NK-92 (cell line): Measurements from ENCODE around the gene PSAT1.

Source experiments
- DNase-seq: peaks from one replicate; lab custom pipeline; 2025; ENCODE audit not compliant: unreplicated experiment; lab: John Stamatoyannopoulos, UW

The PSAT1 gene

DNA sequence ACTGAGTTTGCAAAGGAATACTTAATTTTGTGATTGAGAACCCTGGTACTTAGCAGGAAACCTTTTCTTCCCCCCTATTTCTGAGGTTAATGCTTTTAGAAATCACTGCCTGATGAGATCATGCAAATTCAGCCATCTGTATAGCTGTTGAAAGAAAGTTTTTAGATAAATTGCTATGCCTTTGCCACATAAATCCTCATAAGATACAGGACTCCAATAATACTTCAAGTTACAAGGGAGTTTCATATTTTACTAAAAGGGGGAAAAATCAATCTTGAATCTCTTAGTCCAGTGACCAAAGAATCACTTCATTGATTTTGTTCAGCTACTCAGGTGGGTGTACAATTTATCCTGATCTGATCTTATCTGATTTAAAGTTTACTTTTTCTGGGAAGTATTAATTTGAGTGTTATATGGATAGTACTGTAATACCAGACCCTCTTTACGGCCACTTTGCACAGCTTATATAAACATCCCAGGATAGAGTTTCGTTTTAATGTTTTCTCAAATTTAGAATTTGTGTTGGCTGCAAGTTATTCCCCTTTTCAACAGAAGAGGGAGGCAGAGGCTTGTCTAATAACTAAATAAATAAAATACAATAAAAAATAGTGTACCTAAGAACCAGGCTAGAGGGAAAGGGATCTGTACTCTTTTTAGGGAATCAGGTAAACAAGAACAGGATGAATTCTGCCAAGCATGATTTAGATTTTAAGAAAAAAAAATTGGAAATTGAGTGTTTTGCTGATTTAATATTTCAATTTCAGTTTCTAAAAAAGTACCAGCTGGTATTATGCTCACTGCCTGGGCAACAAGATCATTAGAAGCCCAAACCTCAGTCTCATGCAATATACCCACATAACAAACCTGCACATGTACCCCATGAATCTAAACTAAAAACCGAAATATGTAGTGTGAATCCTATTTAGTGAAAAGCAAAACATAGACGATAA, 69.1 kb downstream of the PSAT1 start:
- DNase-seq: no peak

DNA sequence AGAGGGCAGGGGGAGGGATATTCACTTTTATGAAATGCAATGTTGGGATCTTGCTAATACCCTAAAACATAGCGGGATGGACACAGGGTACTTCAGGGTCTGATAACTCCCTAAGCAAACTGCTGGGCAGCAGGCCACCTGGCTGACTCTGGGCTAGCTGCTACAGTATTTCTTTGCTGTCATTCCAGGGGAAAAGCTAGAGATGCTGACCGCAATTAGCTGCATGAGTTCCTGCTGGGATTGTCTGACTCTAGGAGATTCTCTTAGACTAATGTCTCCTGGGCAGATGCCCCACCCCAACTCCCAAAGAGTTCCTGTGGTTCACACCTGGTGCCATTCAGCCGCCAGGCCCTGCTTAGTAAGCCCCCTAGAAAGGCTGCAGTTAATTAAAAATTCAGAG, 69.9 kb downstream of the PSAT1 start:
- DNase-seq: no peak

GRCh38 chr9:78368236-78368635, 71.3 kb downstream of the PSAT1 start:
- DNase-seq: no peak

DNA sequence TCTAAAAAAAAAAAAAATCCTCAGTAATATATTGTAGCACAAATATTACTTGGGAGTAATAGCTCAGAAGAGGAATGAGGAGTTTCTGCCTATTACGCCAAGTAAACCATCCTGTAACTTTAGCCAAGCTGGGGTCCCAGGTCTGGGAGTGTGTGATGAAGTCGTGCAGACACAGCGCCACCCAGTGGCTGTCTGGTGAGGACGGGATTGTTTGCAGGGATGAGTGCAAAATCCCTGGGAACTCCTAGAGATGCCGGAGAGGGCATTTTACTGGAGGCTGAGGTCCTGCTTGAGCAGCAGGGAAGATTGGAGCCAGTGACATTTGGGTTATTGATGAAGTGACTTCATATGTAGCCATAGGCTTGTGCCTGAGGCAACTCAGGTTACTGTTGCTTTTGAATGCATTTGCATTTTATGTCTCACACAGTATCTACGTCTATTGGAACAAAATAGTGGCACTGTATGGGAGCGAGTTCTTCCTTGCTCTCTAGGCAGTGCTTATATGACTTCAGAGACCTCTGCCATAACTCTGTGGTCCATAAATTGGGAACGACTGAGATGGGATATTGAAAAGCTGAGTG, 72.8 kb downstream of the PSAT1 start:
- no peak for DNase-seq

GRCh38 chr9:78370991-78371390, 74.1 kb downstream of the PSAT1 start:
- no peak for DNase-seq

DNA sequence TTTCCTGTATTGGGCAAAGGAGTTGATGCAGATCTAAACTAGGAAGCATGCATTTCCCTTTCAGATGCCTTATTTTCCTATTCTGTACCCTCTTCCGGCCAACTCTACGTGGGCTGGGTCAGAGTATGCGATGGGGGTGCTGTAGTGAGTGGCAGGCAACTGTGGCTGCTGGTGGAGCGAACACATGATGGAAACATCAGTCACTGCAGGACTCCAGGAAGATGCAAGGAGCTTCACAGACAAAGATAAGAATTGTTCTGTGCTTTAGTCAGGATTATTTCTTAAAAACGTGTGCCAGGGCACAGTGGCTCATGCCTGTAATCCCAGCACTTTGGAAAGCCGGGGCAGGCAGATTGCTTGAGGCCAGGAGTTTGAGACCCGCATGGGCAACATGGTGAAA, 75.1 kb downstream of the PSAT1 start:
- DNase-seq: no peak
